ENCODE data around the gene SLC14A1.

- TF ChIP-seq, protein P1, sequence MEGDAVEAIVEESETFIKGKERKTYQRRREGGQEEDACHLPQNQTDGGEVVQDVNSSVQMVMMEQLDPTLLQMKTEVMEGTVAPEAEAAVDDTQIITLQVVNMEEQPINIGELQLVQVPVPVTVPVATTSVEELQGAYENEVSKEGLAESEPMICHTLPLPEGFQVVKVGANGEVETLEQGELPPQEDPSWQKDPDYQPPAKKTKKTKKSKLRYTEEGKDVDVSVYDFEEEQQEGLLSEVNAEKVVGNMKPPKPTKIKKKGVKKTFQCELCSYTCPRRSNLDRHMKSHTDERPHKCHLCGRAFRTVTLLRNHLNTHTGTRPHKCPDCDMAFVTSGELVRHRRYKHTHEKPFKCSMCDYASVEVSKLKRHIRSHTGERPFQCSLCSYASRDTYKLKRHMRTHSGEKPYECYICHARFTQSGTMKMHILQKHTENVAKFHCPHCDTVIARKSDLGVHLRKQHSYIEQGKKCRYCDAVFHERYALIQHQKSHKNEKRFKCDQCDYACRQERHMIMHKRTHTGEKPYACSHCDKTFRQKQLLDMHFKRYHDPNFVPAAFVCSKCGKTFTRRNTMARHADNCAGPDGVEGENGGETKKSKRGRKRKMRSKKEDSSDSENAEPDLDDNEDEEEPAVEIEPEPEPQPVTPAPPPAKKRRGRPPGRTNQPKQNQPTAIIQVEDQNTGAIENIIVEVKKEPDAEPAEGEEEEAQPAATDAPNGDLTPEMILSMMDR (conservative IDR thresholded peaks at IDR 0.05) = no peak
- TF ChIP-seq EZH2 (IDR thresholded peaks at IDR 0.05; ENCODE audit: low read depth) = no peak
These were observed 59.4 kb downstream of the SLC14A1 start for GRCh38 chr18:45783097-45784075.
